K562 (cell line): Measurements from ENCODE around the gene MID1IP1. TPM values are rescaled to one million over a fixed set of nuclear protein-coding genes. Genes with fewer than 3 reads are reported as not detected.

Experiments
- CBFA2T2 ChIP-seq: fragments of 450-650 bp; conservative IDR thresholded peaks from 2 replicates; pipeline ENCODE4 v1.6.1; 2017; ENCODE audit warnings: mild to moderate bottlenecking
- FOXP4 ChIP-seq: sonication (generic); formaldehyde crosslinking; IDR thresholded peaks from 2 replicates; pipeline ENCODE4 v1.8.0; 2022; ENCODE audit warnings: mild to moderate bottlenecking, missing genetic modification reagents, borderline replicate concordance
- HES1 ChIP-seq: fragments of 450-650 bp; IDR thresholded peaks from 2 replicates; pipeline ENCODE4 v1.6.1; 2016; ENCODE audit warnings: low read depth, mild to moderate bottlenecking, moderate library complexity
- KDM2B ChIP-seq: fragments of 250-450 bp; sonication (Bioruptor Pico); IDR thresholded peaks from 2 replicates; pipeline ENCODE4 v1.8.0; 2021; ENCODE audit warnings: mild to moderate bottlenecking, moderate library complexity
- KDM5B ChIP-seq: fragments of 200-600 bp; sonication (generic); IDR thresholded peaks from 2 replicates; pipeline ENCODE4 v1.6.1; 2012; ENCODE audit warnings: low read depth, mild to moderate bottlenecking, moderate library complexity, low read length, control low read depth, inconsistent platforms; ENCODE audit not compliant: insufficient replicate concordance
- NUFIP1 ChIP-seq: fragments of 450-650 bp; IDR thresholded peaks from 2 replicates; pipeline ENCODE4 v1.6.1; 2018; ENCODE audit not compliant: partially characterized antibody
- POLR2H ChIP-seq: IDR thresholded peaks from 2 replicates; pipeline ENCODE4 v1.6.1; 2016; ENCODE audit warnings: missing genetic modification characterization, low read depth, mild to moderate bottlenecking, control low read depth, missing compliant biosample characterization, moderate library complexity
- RBM25 ChIP-seq: fragments of 200-400 bp; formaldehyde crosslinking; IDR thresholded peaks from 2 replicates; pipeline ENCODE4 v1.6.1; 2018; ENCODE audit warnings: low read length, low read depth, moderate library complexity; ENCODE audit not compliant: severe bottlenecking
- SMAD2 ChIP-seq: fragments of 150-350 bp; IDR thresholded peaks from 2 replicates; pipeline ENCODE4 v1.6.1; 2014; ENCODE audit warnings: low read depth, mild to moderate bottlenecking, low read length
- TAF1 ChIP-seq: IDR thresholded peaks from 2 replicates; pipeline ENCODE4 v1.6.1; 2011; ENCODE audit warnings: mild to moderate bottlenecking, low read length, moderate library complexity; ENCODE audit not compliant: insufficient read depth, control insufficient read depth, severe bottlenecking; ENCODE audit errors: extremely low read depth
- TEAD2 ChIP-seq: fragments of 450-650 bp; IDR thresholded peaks from 2 replicates; pipeline ENCODE4 v1.6.1; 2016; ENCODE audit warnings: missing genetic modification characterization, control low read depth, missing compliant biosample characterization
- ZNF224 ChIP-seq: sonication (generic); formaldehyde crosslinking; IDR thresholded peaks from 2 replicates; pipeline ENCODE4 v1.8.0; 2022; ENCODE audit warnings: mild to moderate bottlenecking, missing genetic modification reagents
- ZNF318 ChIP-seq, 2 experiments: fragments of 450-650 bp; IDR thresholded peaks; 2 replicates each; pipeline ENCODE4 v1.6.1; 2016; ENCODE audit warnings: mild to moderate bottlenecking in 2 of 2, borderline replicate concordance in 1 of 2, low read depth in 1 of 2, moderate library complexity in 1 of 2
- ZNF707 ChIP-seq: fragments of 250-450 bp; sonication (Bioruptor Pico); conservative IDR thresholded peaks from 2 replicates; pipeline ENCODE4 v1.8.0; 2022; ENCODE audit warnings: inconsistent platforms, mild to moderate bottlenecking, moderate library complexity
- ZNF717 ChIP-seq: fragments of 250-450 bp; sonication (Bioruptor Pico); IDR thresholded peaks from 2 replicates; pipeline ENCODE4 v1.5.0; 2021
- ZNF780A ChIP-seq: fragments of 250-450 bp; sonication (Bioruptor Pico); IDR thresholded peaks from 2 replicates; pipeline ENCODE4 v1.5.0; 2021; ENCODE audit warnings: mild to moderate bottlenecking
- polyA plus RNA-seq, 8 experiments: library from polyadenylated mRNA; depleted of rRNA in 4 of 8; stranded (reverse) in 5 of 8; unstranded in 3 of 8; fragments of >200 nt; fragmentation: Nextera tagmentation in 2 of 8; fragmentation: Illumina TruSeq in 1 of 8; extraction: Ambion mirVana in 2 of 8; extraction: Trizol in 1 of 8; gene quantifications; 2 replicates each; pipeline versions ENCODE4 v1.2.1 to v1.2.3, GENCODE V29; 2011 to 2014; ENCODE audit warnings: inconsistent platforms in 1 of 8, missing spikeins in 1 of 8
- total RNA-seq, 7 experiments: library from RNA; depleted of rRNA in 6 of 7; stranded (reverse); fragments of >200 nt in 6 of 7; fragmentation: Illumina TruSeq in 2 of 7; extraction: Trizol in 2 of 7; gene quantifications; 2 replicates each; pipeline versions ENCODE4 v1.2.1 to v1.2.3, GENCODE V29; 2011 to 2021; ENCODE audit warnings: low replicate concordance in 1 of 7

MID1IP1 gene
- total and polyA plus RNA-seq, 9 of the 15 experiments (the other 6 are each of a cell fraction or from before 2014, with no cell fraction given): 0.51 to 102 (median 27.5) TPM

- no peak for TF ChIP-seq ZNF318 (IDR thresholded peaks at IDR 0.05; ENCODE audit: borderline replicate concordance in 1 of 2, low read depth in 1 of 2)
- TF ChIP-seq TEAD2 (tag): no peak
- TF ChIP-seq CBFA2T2: no peak
- TF ChIP-seq KDM5B: no peak
- no peak for TF ChIP-seq ZNF707 (CRISPR knock-in tag)
- peak; percentile 53 for TF ChIP-seq TAF1
- peak; percentile 61; the same call in 1 of the 2 replicates for TF ChIP-seq POLR2H (tag)
- TF ChIP-seq ZNF717 (CRISPR knock-in tag): no peak
- no peak for TF ChIP-seq ZNF780A (CRISPR knock-in tag)
- TF ChIP-seq SMAD2: no peak
- TF ChIP-seq FOXP4: no peak
- no peak for TF ChIP-seq KDM2B (CRISPR knock-in tag)
- no peak for TF ChIP-seq NUFIP1
- TF ChIP-seq ZNF224 (CRISPR knock-in tag): no peak
- TF ChIP-seq HES1: no peak
- TF ChIP-seq RBM25: no peak
Measured at GRCh38 chrX:38805432-38806389, 4.5 kb downstream of the MID1IP1 start (continued).
